PC-3 (cell line): Measurements from ENCODE around the gene FUT8. TPM values are rescaled to one million over a fixed set of nuclear protein-coding genes. Genes with fewer than 3 reads are reported as not detected.

ENCODE experiments used
- ATAC-seq: fragments of 200-7000 bp; cut with Tn5 transposase; 2 replicates; pipeline ENCODE4 v1.9.1; 2020; ENCODE audit warnings: mild to moderate bottlenecking, moderate library complexity
- BruUV-seq: library from RNA; stranded (reverse); fragments of 400-500 nt; replicated peaks from 2 replicates; lab custom pipeline; 2021; lab: Mats Ljungman, UMichigan
- CTCF ChIA-PET: fragments of 300-600 bp; sonication (Branson Sonifier 250); formaldehyde crosslinking; loops from one replicate; lab custom pipeline; 2022; ENCODE audit warnings: antibody characterized with exemption; lab: Charles Lee
- POLR2A ChIA-PET: fragments of 300-600 bp; sonication (Branson Sonifier 250); formaldehyde crosslinking; loops from one replicate; lab custom pipeline; 2022; ENCODE audit warnings: antibody characterized with exemption; ENCODE audit not compliant: unreplicated experiment; lab: Charles Lee
- DNase-seq: peaks from one replicate; pipeline ENCODE4 v3.0.0-alpha.2; 2015
- H2AFZ ChIP-seq: fragments of 300-600 bp; sonication (generic); 2 replicates; pipeline ENCODE4 v1.6.0; 2016; ENCODE audit warnings: antibody characterized with exemption, low read length
- H3F3A ChIP-seq: fragments of 300-600 bp; sonication (generic); one replicate; pipeline ENCODE4 v1.6.0; 2017; ENCODE audit warnings: antibody characterized with exemption, low read length, control low read depth, mild to moderate bottlenecking; ENCODE audit not compliant: unreplicated experiment
- H3K27ac ChIP-seq: fragments of 300-600 bp; sonication (generic); 2 replicates; pipeline ENCODE4 v1.5.1; 2016; ENCODE audit warnings: mild to moderate bottlenecking, low read length
- H3K27me3 ChIP-seq: fragments of 300-600 bp; sonication (generic); 2 replicates; pipeline ENCODE4 v1.6.1; 2016; ENCODE audit warnings: low read length, mixed read lengths
- H3K36me3 ChIP-seq: fragments of 300-600 bp; sonication (generic); 2 replicates; pipeline ENCODE4 v1.6.1; 2016; ENCODE audit warnings: low read depth, mixed run types, low read length, mixed read lengths
- H3K4me1 ChIP-seq: fragments of 300-600 bp; sonication (generic); 2 replicates; pipeline ENCODE4 v1.5.1; 2016; ENCODE audit warnings: low read length; ENCODE audit not compliant: insufficient read depth
- H3K4me2 ChIP-seq: fragments of 300-600 bp; sonication (generic); 2 replicates; pipeline ENCODE4 v1.6.0; 2016; ENCODE audit warnings: low read length
- H3K4me3 ChIP-seq: fragments of 300-600 bp; sonication (generic); 2 replicates; pipeline ENCODE4 v1.5.1; 2016; ENCODE audit warnings: mild to moderate bottlenecking, low read length, mixed read lengths
- H3K79me2 ChIP-seq: fragments of 300-600 bp; sonication (generic); 2 replicates; pipeline ENCODE4 v1.6.1; 2017; ENCODE audit warnings: low read length, mixed read lengths
- H3K9ac ChIP-seq: fragments of 300-600 bp; sonication (generic); 2 replicates; pipeline ENCODE4 v1.6.0; 2016; ENCODE audit warnings: mild to moderate bottlenecking, low read length
- H3K9me2 ChIP-seq: fragments of 300-600 bp; sonication (generic); replicated peaks from 2 replicates; pipeline ENCODE4 v1.6.1; 2016; ENCODE audit warnings: mixed run types, low read length, mixed read lengths
- H3K9me3 ChIP-seq: fragments of 300-600 bp; sonication (generic); 2 replicates; pipeline ENCODE4 v1.6.1; 2016; ENCODE audit warnings: low read length, mixed read lengths
- H4K20me1 ChIP-seq: fragments of 300-600 bp; sonication (generic); 2 replicates; pipeline ENCODE4 v1.6.1; 2016; ENCODE audit warnings: low read length, mixed read lengths
- EZH2 ChIP-seq: fragments of 300-600 bp; sonication (generic); IDR thresholded peaks from one replicate; pipeline ENCODE4 v1.6.1; 2017; ENCODE audit warnings: antibody characterized with exemption, mild to moderate bottlenecking, low read length; ENCODE audit not compliant: unreplicated experiment
- EZH2phosphoT487 ChIP-seq: fragments of 300-600 bp; sonication (generic); IDR thresholded peaks from 2 replicates; pipeline ENCODE4 v1.6.1; 2018; ENCODE audit warnings: mild to moderate bottlenecking, antibody characterized with exemption, low read length, borderline replicate concordance
- intact Hi-C: fragments of 100-400 bp; cut with micrococcal nuclease; formaldehyde crosslinking; loops from 2 replicates; pipeline ENCODE4 v1.9.0; 2023
- total RNA-seq: library from RNA; depleted of rRNA; stranded (reverse); fragments of >200 nt; gene quantifications from 2 replicates; pipeline ENCODE4 v1.2.3, GENCODE V29; 2014
- TF ChIP-seq, protein P1 (sequence below): fragments of 300-600 bp; sonication (generic); conservative IDR thresholded peaks from 2 replicates; pipeline ENCODE4 v1.5.1; 2017; ENCODE audit warnings: antibody characterized with exemption, low read depth, mild to moderate bottlenecking, low read length

FUT8 gene
- total RNA-seq, 1 experiment from 2014 or later = 132 TPM

GRCh38 chr14:65723348-65723747 is 310.8 kb downstream of the FUT8 start:
- no peaks in the 10 kb centered on the region for H3K27me3 ChIP-seq
- no TSS peak for BruUV-seq
- DNase-seq = no peak
- no peaks in the 10 kb centered on the region for H3K9me2 ChIP-seq
- no peaks in the 10 kb centered on the region for H4K20me1 ChIP-seq
- no peaks in the 10 kb centered on the region for H3K4me1 ChIP-seq
- no peak overlapping the region for H3K27ac ChIP-seq
- intact Hi-C loops = no loop called here
- CTCF ChIA-PET = no interaction called here
- no peak overlapping the region for H2AFZ ChIP-seq
- no peak for ATAC-seq
- no peak overlapping the region for H3K9ac ChIP-seq
- no peak overlapping the region for H3K4me3 ChIP-seq
- H3F3A ChIP-seq = no peaks in the 10 kb centered on the region
- H3K4me2 ChIP-seq = no peak overlapping the region
- peaks cover 51% of the 10 kb centered on the region for H3K36me3 ChIP-seq
- H3K79me2 ChIP-seq = no peaks in the 10 kb centered on the region
- POLR2A ChIA-PET = no interaction called here
- H3K9me3 ChIP-seq = 0 out of 2 replicates have a peak, but pooled peaks cover 3% of the 10 kb centered on the region
- TF ChIP-seq, protein P1, sequence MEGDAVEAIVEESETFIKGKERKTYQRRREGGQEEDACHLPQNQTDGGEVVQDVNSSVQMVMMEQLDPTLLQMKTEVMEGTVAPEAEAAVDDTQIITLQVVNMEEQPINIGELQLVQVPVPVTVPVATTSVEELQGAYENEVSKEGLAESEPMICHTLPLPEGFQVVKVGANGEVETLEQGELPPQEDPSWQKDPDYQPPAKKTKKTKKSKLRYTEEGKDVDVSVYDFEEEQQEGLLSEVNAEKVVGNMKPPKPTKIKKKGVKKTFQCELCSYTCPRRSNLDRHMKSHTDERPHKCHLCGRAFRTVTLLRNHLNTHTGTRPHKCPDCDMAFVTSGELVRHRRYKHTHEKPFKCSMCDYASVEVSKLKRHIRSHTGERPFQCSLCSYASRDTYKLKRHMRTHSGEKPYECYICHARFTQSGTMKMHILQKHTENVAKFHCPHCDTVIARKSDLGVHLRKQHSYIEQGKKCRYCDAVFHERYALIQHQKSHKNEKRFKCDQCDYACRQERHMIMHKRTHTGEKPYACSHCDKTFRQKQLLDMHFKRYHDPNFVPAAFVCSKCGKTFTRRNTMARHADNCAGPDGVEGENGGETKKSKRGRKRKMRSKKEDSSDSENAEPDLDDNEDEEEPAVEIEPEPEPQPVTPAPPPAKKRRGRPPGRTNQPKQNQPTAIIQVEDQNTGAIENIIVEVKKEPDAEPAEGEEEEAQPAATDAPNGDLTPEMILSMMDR = no peak
- TF ChIP-seq EZH2phosphoT487 (no peak), EZH2 (no peak)

DNA sequence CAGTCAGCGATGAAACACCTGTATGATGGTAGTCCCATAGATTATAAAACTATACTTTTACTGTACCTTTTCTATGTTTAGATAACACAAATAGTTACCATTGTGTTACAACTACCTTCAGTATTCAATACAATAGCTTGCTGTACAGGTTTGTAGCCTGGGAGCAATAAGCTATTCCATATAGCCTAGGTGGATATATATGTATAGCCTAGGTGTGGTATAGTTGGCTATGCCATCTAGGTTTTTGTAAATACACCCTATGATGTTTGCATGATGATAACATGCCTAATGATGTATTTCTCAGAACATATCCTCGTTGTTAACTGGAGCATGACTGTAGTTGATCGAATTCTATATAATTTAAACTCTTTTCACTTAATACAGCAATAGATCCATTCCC is 316.1 kb downstream of the FUT8 start:
- Histone ChIP-seq H3K4me2 (no peak overlapping the region), H2AFZ (no peak overlapping the region), H3K9me2 (no peaks in the 10 kb centered on the region), H3K36me3 (peaks cover 34% of the 10 kb centered on the region), H3F3A (no peaks in the 10 kb centered on the region), H3K4me3 (no peak overlapping the region), H3K27ac (no peak overlapping the region), H4K20me1 (no peaks in the 10 kb centered on the region), H3K9me3 (no peaks in the 10 kb centered on the region), H3K9ac (no peak overlapping the region), H3K79me2 (no peaks in the 10 kb centered on the region), H3K4me1 (no peaks in the 10 kb centered on the region), H3K27me3 (no peaks in the 10 kb centered on the region)
- POLR2A ChIA-PET = no interaction called here
- ATAC-seq (no peak), DNase-seq (no peak)
- CTCF ChIA-PET = no interaction called here
- intact Hi-C loops = no loop called here
- TF ChIP-seq, protein P1 = no peak
- TF ChIP-seq EZH2phosphoT487 (no peak), EZH2 (no peak)
- BruUV-seq = no TSS peak

DNA sequence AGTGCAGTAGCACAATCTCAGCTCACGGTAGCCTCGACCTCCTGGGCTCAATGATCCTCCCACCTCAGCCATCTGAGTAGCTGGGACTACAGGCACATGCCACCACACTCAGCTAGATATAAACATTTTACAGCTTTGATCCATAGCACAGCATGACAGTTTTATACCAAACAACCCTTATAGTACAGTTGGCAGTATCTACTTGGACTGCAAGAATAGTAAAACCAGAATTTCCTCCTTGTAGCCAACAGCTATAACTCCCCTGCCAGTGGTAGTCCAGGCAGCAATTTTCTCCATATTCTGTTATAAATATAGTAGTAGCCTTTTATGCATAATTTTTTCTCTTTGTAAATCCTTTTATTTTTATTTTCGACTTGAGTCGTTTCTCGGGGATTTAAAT is 317.0 kb downstream of the FUT8 start:
- peaks cover 27% of the 10 kb centered on the region; the same call in 1 of the 2 replicates for H3K36me3 ChIP-seq
- no TSS peak for BruUV-seq
- DNase-seq = no peak
- no peak overlapping the region for H2AFZ ChIP-seq
- no peaks in the 10 kb centered on the region for H3K9me2 ChIP-seq
- H3K79me2 ChIP-seq = no peaks in the 10 kb centered on the region
- ChIA-PET CTCF (no interaction called here), POLR2A (no interaction called here)
- H3K27ac ChIP-seq = no peak overlapping the region
- intact Hi-C loops = no loop called here
- no peak overlapping the region for H3K4me3 ChIP-seq
- TF ChIP-seq, protein P1 = no peak
- TF ChIP-seq EZH2phosphoT487 (no peak), EZH2 (no peak)
- H3K9me3 ChIP-seq = no peaks in the 10 kb centered on the region
- H3F3A ChIP-seq = no peaks in the 10 kb centered on the region
- ATAC-seq = no peak
- H3K27me3 ChIP-seq = no peaks in the 10 kb centered on the region
- no peak overlapping the region for H3K9ac ChIP-seq
- no peaks in the 10 kb centered on the region for H4K20me1 ChIP-seq
- H3K4me2 ChIP-seq = no peak overlapping the region
- no peaks in the 10 kb centered on the region for H3K4me1 ChIP-seq
